Neural progenitor cell (in vitro differentiated cells): ENCODE results near the gene KCNA10.

Source experiments
- CTCF ChIP-seq: fragments of 200-600 bp; sonication (generic); IDR thresholded peaks from 2 replicates; pipeline ENCODE4 v1.5.1; 2017; ENCODE audit warnings: antibody characterized with exemption, mild to moderate bottlenecking
- EZH2 ChIP-seq: fragments of 200-600 bp; sonication (generic); IDR thresholded peaks from 2 replicates; pipeline ENCODE4 v1.6.1; 2017; ENCODE audit warnings: antibody characterized with exemption, mild to moderate bottlenecking, moderate library complexity

GRCh38 chr1:110490791-110491451 is 28.1 kb downstream of the KCNA10 start:
- no peak for TF ChIP-seq CTCF
- TF ChIP-seq EZH2: no peak
